Mesendoderm (in vitro differentiated cells): Measurements from ENCODE around the gene GCHFR.

Source experiments
- DNase-seq: peaks from one replicate; pipeline ENCODE4 v3.0.0; 2013
- H2AK5ac ChIP-seq: 2 replicates; pipeline ENCODE4 v1.6.1; 2013; ENCODE audit warnings: low read length, inconsistent platforms
- H2BK120ac ChIP-seq: 2 replicates; pipeline ENCODE4 v1.6.1; 2013; ENCODE audit warnings: low read depth, mild to moderate bottlenecking, low read length, moderate library complexity, mixed read lengths
- H2BK15ac ChIP-seq: replicated peaks from 2 replicates; pipeline ENCODE4 v1.6.1; 2013; ENCODE audit warnings: low read depth, mild to moderate bottlenecking, moderate library complexity
- H2BK5ac ChIP-seq: 2 replicates; pipeline ENCODE4 v1.6.1; 2013; ENCODE audit warnings: low read length, inconsistent platforms
- H3K18ac ChIP-seq: 2 replicates; pipeline ENCODE4 v1.6.1; 2013; ENCODE audit warnings: mild to moderate bottlenecking, low read length, mixed read lengths
- H3K23ac ChIP-seq: one replicate; pipeline ENCODE4 v1.6.1; 2013; ENCODE audit warnings: low read length
- H3K27ac ChIP-seq: 2 replicates; pipeline ENCODE4 v1.5.1; 2013; ENCODE audit warnings: low read depth, mild to moderate bottlenecking, inconsistent platforms, low read length, moderate library complexity
- H3K27me3 ChIP-seq: 2 replicates; pipeline ENCODE4 v1.6.1; 2013; ENCODE audit warnings: low read length, control low read depth, mild to moderate bottlenecking, inconsistent platforms; ENCODE audit not compliant: insufficient read depth, poor library complexity
- H3K36me3 ChIP-seq: 2 replicates; pipeline ENCODE4 v1.6.1; 2013; ENCODE audit warnings: low read length, inconsistent platforms; ENCODE audit not compliant: control insufficient read depth, insufficient read depth
- H3K4ac ChIP-seq: one replicate; pipeline ENCODE4 v1.6.1; 2013; ENCODE audit warnings: low read depth, mild to moderate bottlenecking, low read length, moderate library complexity
- H3K4me1 ChIP-seq: 2 replicates; pipeline ENCODE4 v1.6.1; 2013; ENCODE audit warnings: low read depth, low read length, inconsistent platforms; ENCODE audit not compliant: control insufficient read depth
- H3K4me2 ChIP-seq: 2 replicates; pipeline ENCODE4 v1.6.1; 2013; ENCODE audit warnings: low read length
- H3K4me3 ChIP-seq: 2 replicates; pipeline ENCODE4 v1.5.1; 2013; ENCODE audit warnings: mild to moderate bottlenecking, low read length
- H3K56ac ChIP-seq: one replicate; pipeline ENCODE4 v1.6.1; 2013; ENCODE audit warnings: low read length
- H3K79me1 ChIP-seq: 2 replicates; pipeline ENCODE4 v1.6.1; 2013; ENCODE audit warnings: low read length, inconsistent platforms
- H3K79me2 ChIP-seq: 2 replicates; pipeline ENCODE4 v1.6.1; 2013; ENCODE audit warnings: mild to moderate bottlenecking, low read length; ENCODE audit not compliant: control insufficient read depth, insufficient read depth
- H3K9ac ChIP-seq: 2 replicates; pipeline ENCODE4 v1.6.1; 2013; ENCODE audit warnings: low read length, inconsistent platforms
- H4K5ac ChIP-seq: one replicate; pipeline ENCODE4 v1.6.1; 2013; ENCODE audit warnings: low read length
- H4K8ac ChIP-seq: one replicate; pipeline ENCODE4 v1.6.1; 2013; ENCODE audit warnings: low read depth, mild to moderate bottlenecking, control low read depth, low read length, moderate library complexity
- WGBS: extraction: QIAGEN DNeasy Blood & Tissue Kit; methylation state at CpG from one replicate; pipeline ENCODE4 v1.1.7; 2013; ENCODE audit warnings: low lambda C conversion rate, missing lambda C conversion rate; ENCODE audit not compliant: insufficient coverage; ENCODE audit errors: extremely low coverage; 5-methylcytosine and 5-hydroxymethylcytosine counted together

Gene GCHFR

GRCh38 chr15:40722934-40723333 is 40.9 kb upstream of the GCHFR start:
- Histone ChIP-seq H3K4me3 (no peak overlapping the region), H3K27ac (no peak overlapping the region), H2BK120ac (no peak overlapping the region), H4K8ac (no peak overlapping the region), H3K4me2 (no peak overlapping the region), H2AK5ac (no peak overlapping the region), H3K4ac (no peak overlapping the region), H3K9ac (no peak overlapping the region), H2BK5ac (no peak overlapping the region), H4K5ac (no peak overlapping the region), H3K79me1 (no peaks in the 10 kb centered on the region), H3K27me3 (no peaks in the 10 kb centered on the region), H2BK15ac (no peak overlapping the region), H3K79me2 (no peaks in the 10 kb centered on the region), H3K36me3 (peaks cover 2% of the 10 kb centered on the region), H3K4me1 (no peaks in the 10 kb centered on the region), H3K18ac (no peak overlapping the region), H3K56ac (no peak overlapping the region), H3K23ac (no peak overlapping the region)
- no CpG with 5 or more reads among the region's 2 CpGs for WGBS
- no peak for DNase-seq

- Histone ChIP-seq H2BK120ac (no peak overlapping the region), H3K9ac (no peak overlapping the region), H3K4ac (no peak overlapping the region), H2BK15ac (no peak overlapping the region), H3K79me2 (no peaks in the 10 kb centered on the region), H3K23ac (no peak overlapping the region), H3K36me3 (no peaks in the 10 kb centered on the region), H3K27me3 (no peaks in the 10 kb centered on the region), H3K18ac (no peak overlapping the region), H2BK5ac (no peak overlapping the region), H2AK5ac (no peak overlapping the region), H3K79me1 (no peaks in the 10 kb centered on the region), H4K8ac (no peak overlapping the region), H3K4me3 (no peak overlapping the region), H4K5ac (no peak overlapping the region), H3K56ac (no peak overlapping the region), H3K4me1 (no peaks in the 10 kb centered on the region), H3K27ac (no peak overlapping the region), H3K4me2 (no peak overlapping the region)
- no peak for DNase-seq
- no CpG with 5 or more reads among the region's 2 CpGs for WGBS
Observed at GRCh38 chr15:40723919-40724318, 39.9 kb upstream of the GCHFR start.

GRCh38 chr15:40731034-40731433 is 32.8 kb upstream of the GCHFR start:
- Histone ChIP-seq H3K9ac (no peak overlapping the region), H4K8ac (no peak overlapping the region), H3K18ac (no peak overlapping the region), H2BK5ac (no peak overlapping the region), H3K23ac (no peak overlapping the region), H2AK5ac (no peak overlapping the region), H3K4me3 (no peak overlapping the region), H3K79me1 (no peaks in the 10 kb centered on the region), H3K4ac (no peak overlapping the region), H4K5ac (no peak overlapping the region), H3K27ac (no peak overlapping the region), H3K4me1 (no peaks in the 10 kb centered on the region), H3K36me3 (peaks cover 3% of the 10 kb centered on the region), H3K56ac (no peak overlapping the region), H2BK15ac (no peak overlapping the region), H3K79me2 (no peaks in the 10 kb centered on the region), H3K4me2 (no peak overlapping the region), H2BK120ac (no peak overlapping the region), H3K27me3 (no peaks in the 10 kb centered on the region)
- WGBS: no CpG with 5 or more reads among the region's 3 CpGs
- DNase-seq: peak; percentile 55

GRCh38 chr15:40736575-40736974 is 27.3 kb upstream of the GCHFR start:
- Histone ChIP-seq H3K56ac (no peak overlapping the region), H2BK5ac (no peak overlapping the region), H3K27me3 (no peaks in the 10 kb centered on the region), H3K27ac (no peak overlapping the region), H3K4me1 (no peaks in the 10 kb centered on the region), H3K9ac (no peak overlapping the region), H2BK15ac (no peak overlapping the region), H3K4ac (no peak overlapping the region), H3K36me3 (peaks cover 1% of the 10 kb centered on the region), H2BK120ac (no peak overlapping the region), H3K4me2 (no peak overlapping the region), H3K79me2 (no peaks in the 10 kb centered on the region), H4K8ac (no peak overlapping the region), H3K23ac (no peak overlapping the region), H2AK5ac (no peak overlapping the region), H3K18ac (no peak overlapping the region), H4K5ac (no peak overlapping the region), H3K4me3 (no peak overlapping the region), H3K79me1 (no peaks in the 10 kb centered on the region)
- no peak for DNase-seq
- WGBS: no CpG with 5 or more reads among the region's 4 CpGs

GRCh38 chr15:40737048-40737447 is 26.8 kb upstream of the GCHFR start:
- DNase-seq: no peak

GRCh38 chr15:40739047-40739446 is 24.8 kb upstream of the GCHFR start:
- H3K9ac ChIP-seq: no peak overlapping the region
- H3K56ac ChIP-seq: no peak overlapping the region
- H2BK15ac ChIP-seq: no peak overlapping the region
- no peak overlapping the region for H3K23ac ChIP-seq
- no peak overlapping the region for H2BK120ac ChIP-seq
- no peak overlapping the region for H3K18ac ChIP-seq
- no peak overlapping the region for H3K27ac ChIP-seq
- no peaks in the 10 kb centered on the region for H3K4me1 ChIP-seq
- DNase-seq: peak; percentile 32
- no peaks in the 10 kb centered on the region for H3K27me3 ChIP-seq
- no peak overlapping the region for H2AK5ac ChIP-seq
- no peak overlapping the region for H4K8ac ChIP-seq
- H3K36me3 ChIP-seq: peaks cover 3% of the 10 kb centered on the region
- H3K4ac ChIP-seq: no peak overlapping the region
- H4K5ac ChIP-seq: no peak overlapping the region
- WGBS: no CpG with 5 or more reads among the region's 2 CpGs
- no peak overlapping the region for H2BK5ac ChIP-seq
- no peaks in the 10 kb centered on the region for H3K79me2 ChIP-seq
- no peaks in the 10 kb centered on the region for H3K79me1 ChIP-seq
- no peak overlapping the region for H3K4me2 ChIP-seq
- H3K4me3 ChIP-seq: no peak overlapping the region

More at GRCh38 chr15:40737048-40737447, 26.8 kb upstream of the GCHFR start:
- Histone ChIP-seq H3K9ac (no peak overlapping the region), H3K18ac (no peak overlapping the region), H3K27ac (no peak overlapping the region), H2AK5ac (no peak overlapping the region), H3K4me3 (no peak overlapping the region), H3K79me1 (no peaks in the 10 kb centered on the region), H3K4ac (no peak overlapping the region), H3K79me2 (no peaks in the 10 kb centered on the region), H3K4me1 (no peaks in the 10 kb centered on the region), H3K4me2 (no peak overlapping the region), H2BK120ac (no peak overlapping the region), H3K56ac (no peak overlapping the region), H4K5ac (no peak overlapping the region), H2BK5ac (no peak overlapping the region), H3K23ac (no peak overlapping the region), H3K27me3 (no peaks in the 10 kb centered on the region), H2BK15ac (no peak overlapping the region), H3K36me3 (peaks cover 1% of the 10 kb centered on the region), H4K8ac (no peak overlapping the region)
- no CpG with 5 or more reads among the region's 3 CpGs for WGBS
